HG02678 (cell line): ENCODE measurements around the gene FAM177A1.
"Not testable (repeated sequence)": the region's sequence is repeated elsewhere in the genome, so short reads cannot be mapped to it uniquely, and the experiment has no call there.

Experiments used
- ATAC-seq: cut with Tn5 transposase; IDR thresholded peaks from one replicate; pipeline ENCODE4 v1.9.1; 2021; ENCODE audit warnings: mild to moderate bottlenecking, moderate library complexity; ENCODE audit not compliant: unreplicated experiment

Gene FAM177A1

GRCh38 chr14:35061113-35061791 lies 15.2 kb downstream of the FAM177A1 start:
- not testable (repeated sequence) for ATAC-seq

- not testable (repeated sequence) for ATAC-seq
Observed at GRCh38 chr14:35065731-35066130, 19.7 kb downstream of the FAM177A1 start.

DNA sequence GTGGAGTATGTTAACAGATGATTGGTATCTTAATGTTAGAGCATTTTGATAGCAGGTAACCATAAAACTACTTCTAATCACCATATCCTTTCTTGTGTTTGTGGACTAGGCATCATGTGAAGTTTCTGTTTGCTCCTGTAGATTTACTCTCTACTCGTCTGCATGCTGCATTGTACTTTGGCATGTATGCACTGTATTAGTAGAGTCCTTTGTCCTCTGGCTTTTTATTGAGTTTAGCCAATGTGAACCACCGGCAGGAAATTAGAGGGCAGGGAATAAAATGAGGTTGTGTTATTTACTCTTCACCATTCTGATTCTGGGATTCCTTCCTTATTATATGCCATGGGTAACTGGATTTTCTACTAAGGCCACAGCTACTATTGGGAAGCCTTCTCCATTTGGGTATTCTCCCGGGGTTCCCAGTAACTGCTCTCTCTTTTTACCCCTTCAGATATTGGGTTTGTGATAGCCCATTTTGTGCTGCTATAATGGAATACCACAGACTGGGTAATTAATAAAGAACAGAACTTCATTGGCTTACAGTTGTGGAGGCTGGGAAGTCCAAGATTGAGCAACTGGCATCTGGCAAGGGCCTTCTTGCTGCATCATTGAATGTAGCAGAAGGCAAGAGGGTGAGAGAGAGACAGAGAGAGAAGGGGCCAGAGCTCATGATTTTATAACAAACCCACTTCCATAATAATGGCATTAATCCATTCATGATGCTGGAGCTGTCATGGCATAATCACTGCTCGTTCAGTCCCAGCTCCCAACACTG lies 22.4 kb downstream of the FAM177A1 start:
- no peak for ATAC-seq

GRCh38 chr14:35072226-35072625 lies 26.2 kb downstream of the FAM177A1 start:
- ATAC-seq, result no peak

DNA sequence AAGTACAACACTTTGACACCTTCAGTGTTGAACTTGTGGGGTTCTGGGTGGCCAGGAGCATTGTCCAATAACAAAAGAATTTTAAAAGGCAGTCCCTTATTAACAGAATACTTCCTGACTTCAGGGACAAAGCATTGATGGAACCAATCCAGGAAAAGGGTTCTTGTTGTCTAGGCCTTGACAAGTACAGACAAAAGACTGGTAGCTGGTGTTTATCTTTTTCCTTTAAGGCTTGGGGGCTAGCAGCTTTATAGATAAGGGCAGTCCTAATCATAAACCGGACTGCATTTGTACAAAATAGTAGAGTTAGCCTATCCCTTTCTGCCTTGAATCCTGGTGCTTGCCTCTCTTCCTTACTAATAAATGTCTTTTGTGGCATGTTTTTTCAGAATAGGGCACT lies 27.4 kb downstream of the FAM177A1 start:
- ATAC-seq, result no peak

DNA sequence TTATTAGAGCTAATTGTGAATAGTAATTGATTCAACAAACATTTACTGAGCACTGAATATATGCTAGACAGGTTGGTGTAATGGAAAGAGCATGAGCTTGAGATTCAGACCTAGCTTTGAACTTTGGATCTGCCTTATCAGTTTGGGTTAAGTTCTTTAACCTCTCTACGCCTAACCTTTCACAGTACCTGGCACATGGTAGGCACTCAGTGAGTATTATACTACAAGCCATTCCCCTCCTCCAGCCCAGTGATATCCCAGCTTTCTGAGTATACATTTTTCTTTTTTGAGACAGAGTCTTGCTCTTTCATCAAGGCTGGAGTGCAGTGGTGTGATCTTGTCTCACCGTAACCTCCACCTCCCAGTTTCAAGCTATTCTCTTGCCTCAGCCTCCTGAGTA lies 32.0 kb downstream of the FAM177A1 start:
- no peak for ATAC-seq

GRCh38 chr14:35079742-35080141 lies 33.7 kb downstream of the FAM177A1 start:
- ATAC-seq, result no peak

- no peak for ATAC-seq
Observed at GRCh38 chr14:35083530-35084150, 37.6 kb downstream of the FAM177A1 start.

DNA sequence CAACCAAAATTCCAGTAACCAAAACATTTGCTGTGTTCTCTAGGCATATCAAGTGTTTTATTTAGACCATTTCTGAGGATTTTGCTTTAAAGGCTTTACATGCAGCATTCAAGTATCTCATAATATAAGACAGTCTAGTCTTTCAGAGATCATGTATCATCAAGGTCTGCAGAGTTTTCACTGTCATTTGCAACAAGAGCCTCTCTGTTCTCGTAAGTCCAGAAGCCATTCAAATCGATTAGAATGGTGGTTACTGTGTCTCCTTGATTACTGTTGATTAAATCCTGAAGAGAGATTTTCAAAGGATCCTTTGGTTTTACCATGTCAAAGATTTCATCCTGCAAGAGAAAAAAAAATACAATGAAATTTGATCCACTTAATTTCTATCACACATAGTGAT lies 39.4 kb downstream of the FAM177A1 start:
- ATAC-seq, result no peak

GRCh38 chr14:35088514-35088913 lies 42.4 kb downstream of the FAM177A1 start:
- ATAC-seq, result no peak

GRCh38 chr14:35094645-35095044 lies 48.6 kb downstream of the FAM177A1 start:
- ATAC-seq, result not testable (repeated sequence)

- no peak for ATAC-seq
Observed at GRCh38 chr14:35107866-35108265, 61.8 kb downstream of the FAM177A1 start.

GRCh38 chr14:35112641-35113040 lies 66.6 kb downstream of the FAM177A1 start:
- ATAC-seq, result no peak

DNA sequence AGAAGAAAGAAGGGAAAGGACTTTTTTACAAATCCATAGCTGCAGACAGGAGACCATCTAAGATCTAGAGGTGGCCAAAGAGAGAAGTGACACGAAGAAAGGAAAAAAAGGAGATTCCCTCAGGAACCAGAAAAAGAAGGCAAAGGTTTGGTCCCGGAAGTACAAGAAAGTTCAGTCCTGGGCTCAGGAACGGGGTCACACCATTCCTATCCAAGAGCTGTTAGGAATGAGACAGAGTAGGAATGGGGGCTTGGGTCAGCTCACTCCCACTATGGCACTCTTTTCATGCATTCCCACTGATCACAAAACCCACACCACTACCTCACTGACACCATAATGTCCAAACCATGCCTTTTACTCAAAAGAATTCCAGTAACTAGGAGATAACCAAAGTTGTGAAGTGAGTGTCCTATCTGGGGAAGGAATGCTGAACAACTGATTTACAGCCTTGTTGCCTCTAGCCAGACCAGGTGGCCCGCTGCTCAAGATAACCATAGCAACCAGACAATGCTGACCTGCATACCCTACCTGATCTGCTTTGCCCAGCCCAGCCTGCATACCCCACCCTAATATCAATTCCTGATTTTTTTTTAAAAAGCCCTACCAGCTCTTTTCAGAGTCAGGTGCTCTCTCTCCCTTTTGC lies 67.4 kb downstream of the FAM177A1 start:
- no peak for ATAC-seq

DNA sequence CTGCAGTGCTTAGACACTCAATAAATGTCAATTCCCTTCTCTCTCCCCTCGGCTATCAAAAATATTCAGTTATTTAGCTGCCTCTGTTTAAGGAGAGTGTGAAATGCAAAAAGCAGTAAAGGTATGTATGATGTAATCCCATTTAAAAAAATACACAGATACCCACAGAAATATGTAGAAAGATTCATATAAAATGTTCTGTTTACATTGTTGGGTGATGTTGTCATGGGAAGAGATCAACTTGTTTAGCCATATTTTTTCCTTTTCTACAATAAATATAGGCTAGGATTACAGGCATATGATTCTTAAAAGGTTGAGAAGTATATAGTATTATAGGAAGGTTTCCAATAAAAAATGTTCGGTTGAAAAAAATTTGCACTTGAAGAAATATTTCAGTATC lies 68.0 kb downstream of the FAM177A1 start:
- ATAC-seq, result no peak

GRCh38 chr14:35116242-35116641 lies 70.2 kb downstream of the FAM177A1 start:
- ATAC-seq, result no peak

DNA sequence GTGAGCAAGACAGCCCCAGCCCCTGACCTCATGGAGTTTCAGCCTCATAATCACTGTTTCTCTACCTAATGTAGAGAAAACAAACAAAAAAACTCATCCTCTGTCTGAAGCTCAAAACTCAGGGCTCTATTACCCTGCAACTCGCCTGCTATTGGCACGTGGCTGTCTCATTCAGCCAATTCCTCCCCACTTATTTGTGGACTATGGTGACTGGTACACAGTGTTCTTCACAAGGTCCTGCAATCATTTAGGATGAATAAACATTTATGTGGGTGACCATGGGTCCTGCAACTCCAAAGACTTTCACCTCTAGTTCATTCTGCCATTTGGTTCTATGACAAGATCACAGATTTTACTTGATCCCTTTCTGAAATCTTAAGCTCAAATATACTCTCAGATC lies 71.0 kb downstream of the FAM177A1 start:
- ATAC-seq, result no peak

DNA sequence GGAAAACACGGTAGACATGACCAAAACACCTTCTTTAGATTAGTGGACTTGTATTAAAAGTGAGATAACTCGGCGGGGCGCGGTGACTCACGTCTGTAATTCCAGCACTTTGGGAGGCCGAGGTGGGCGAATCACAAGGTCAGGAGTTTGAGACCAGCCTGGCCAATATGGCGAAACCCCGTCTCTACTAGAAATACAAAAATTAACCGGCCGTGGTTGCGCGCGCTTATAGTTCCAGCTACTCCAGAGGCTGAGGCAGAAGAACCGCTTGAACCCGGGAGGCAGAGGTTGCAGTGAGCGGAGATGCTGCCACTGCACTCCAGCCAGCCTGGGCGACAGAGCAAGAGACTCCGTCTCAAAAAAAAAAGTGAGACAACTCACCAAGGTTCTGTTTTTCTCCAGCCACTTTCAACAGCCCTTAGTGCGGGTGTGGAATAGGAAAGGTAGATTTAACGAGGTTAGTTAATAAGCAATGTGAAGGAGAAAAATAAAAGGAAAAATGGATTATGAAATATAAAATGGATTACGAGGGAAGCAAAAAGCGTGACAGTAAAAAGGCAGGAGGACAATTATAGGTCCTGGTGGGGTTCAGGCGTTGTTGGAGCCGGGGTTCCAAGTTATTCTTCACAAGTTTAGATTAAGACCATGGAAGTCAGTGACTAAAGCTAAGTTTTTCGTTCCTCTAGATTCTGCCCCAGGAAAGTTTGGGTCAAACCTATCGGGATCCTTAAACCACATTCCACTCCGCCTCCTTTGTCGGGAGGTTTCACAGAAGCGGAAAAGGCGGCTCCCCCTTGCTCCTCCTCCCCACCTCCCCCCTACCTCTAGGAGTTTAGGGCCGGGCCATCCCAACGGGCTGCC lies 75.2 kb downstream of the FAM177A1 start:
- ATAC-seq, result no peak

GRCh38 chr14:35121887-35122695 lies 76.0 kb downstream of the FAM177A1 start, which contains the start of the genes PPP2R3C and PRORP:
PPP2R3C (minus strand) TSS chr14:35121990; CDS start chr14:35121959, 31 bp downstream.
PRORP (plus strand) TSS chr14:35122552; CDS start chr14:35123246, 694 bp downstream.
- ATAC-seq, result peak; percentile 84
